Hepatocyte (in vitro differentiated cells): Measurements from ENCODE around the gene RPP14. TPM values are rescaled to one million over a fixed set of nuclear protein-coding genes. Genes with fewer than 3 reads are reported as not detected.
"Not testable (repeated sequence)": the region's sequence is repeated elsewhere in the genome, so short reads cannot be mapped to it uniquely, and the experiment has no call there.

Experiments
- DNase-seq: peaks from one replicate; pipeline ENCODE4 v3.0.0-alpha.2; 2016; ENCODE audit warnings: low spot score
- H2AFZ ChIP-seq: fragments of 200-600 bp; sonication (generic); 2 replicates; pipeline ENCODE4 v1.6.0; 2016; ENCODE audit warnings: antibody characterized with exemption, mild to moderate bottlenecking
- H3K27ac ChIP-seq: fragments of 200-600 bp; sonication (generic); 2 replicates; pipeline ENCODE4 v1.5.1; 2016; ENCODE audit warnings: mild to moderate bottlenecking
- H3K27me3 ChIP-seq: fragments of 200-600 bp; sonication (generic); 2 replicates; pipeline ENCODE4 v1.6.1; 2016
- H3K36me3 ChIP-seq: fragments of 200-600 bp; sonication (generic); replicated peaks from 2 replicates; pipeline ENCODE4 v1.5.1; 2016; ENCODE audit warnings: low read depth; ENCODE audit not compliant: insufficient read depth
- H3K4me1 ChIP-seq: fragments of 200-600 bp; sonication (generic); 2 replicates; pipeline ENCODE4 v1.5.1; 2016; ENCODE audit warnings: mild to moderate bottlenecking, moderate library complexity; ENCODE audit not compliant: insufficient read depth
- H3K4me2 ChIP-seq: fragments of 200-600 bp; sonication (generic); 2 replicates; pipeline ENCODE4 v1.6.0; 2016
- H3K4me3 ChIP-seq: fragments of 200-600 bp; sonication (generic); 2 replicates; pipeline ENCODE4 v1.5.1; 2016; ENCODE audit warnings: mild to moderate bottlenecking
- H3K79me2 ChIP-seq: fragments of 200-600 bp; sonication (generic); 2 replicates; pipeline ENCODE4 v1.6.0; 2017; ENCODE audit warnings: mild to moderate bottlenecking
- H3K9me2 ChIP-seq: fragments of 200-600 bp; sonication (generic); replicated peaks from 2 replicates; pipeline ENCODE4 v1.6.0; 2017; ENCODE audit warnings: mild to moderate bottlenecking; ENCODE audit not compliant: insufficient read depth
- H3K9me3 ChIP-seq: fragments of 200-600 bp; sonication (generic); 2 replicates; pipeline ENCODE4 v1.5.1; 2016; ENCODE audit warnings: low read depth, mild to moderate bottlenecking
- H4K20me1 ChIP-seq: fragments of 200-600 bp; sonication (generic); 2 replicates; pipeline ENCODE4 v1.6.0; 2016; ENCODE audit warnings: mild to moderate bottlenecking; ENCODE audit not compliant: insufficient read depth, poor library complexity, severe bottlenecking
- CTCF ChIP-seq: fragments of 200-600 bp; sonication (generic); IDR thresholded peaks from 2 replicates; pipeline ENCODE4 v1.5.1; 2016; ENCODE audit warnings: antibody characterized with exemption, mild to moderate bottlenecking; ENCODE audit not compliant: poor library complexity
- EZH2 ChIP-seq: fragments of 200-600 bp; sonication (generic); IDR thresholded peaks from 2 replicates; pipeline ENCODE4 v1.6.1; 2016; ENCODE audit warnings: antibody characterized with exemption, mild to moderate bottlenecking, borderline replicate concordance
- EZH2phosphoT487 ChIP-seq: fragments of 200-600 bp; sonication (generic); IDR thresholded peaks from one replicate; pipeline ENCODE4 v1.6.1; 2018; ENCODE audit warnings: antibody characterized with exemption, mild to moderate bottlenecking, low read depth, moderate library complexity; ENCODE audit not compliant: unreplicated experiment, severe bottlenecking
- whole genome bisulfite sequencing: methylation state at CpG from one replicate; pipeline ENCODE4 v1.1.6; 2016; ENCODE audit warnings: low lambda C conversion rate; ENCODE audit errors: missing lambda C conversion rate; 5-methylcytosine and 5-hydroxymethylcytosine counted together
- polyA plus RNA-seq: library from polyadenylated mRNA; unstranded; fragments of >200 nt; fragmentation: Nextera tagmentation; extraction: Ambion mirVana; gene quantifications from 2 replicates; pipeline ENCODE4 v1.2.1, GENCODE V29; 2016
- total RNA-seq: library from RNA; depleted of rRNA; stranded (reverse); fragments of >200 nt; gene quantifications from 2 replicates; pipeline ENCODE4 v1.2.3, GENCODE V29; 2014

RPP14 gene
- total and polyA plus RNA-seq, 2 experiments from 2014 or later: 14.0 to 18.5 TPM

- Histone ChIP-seq H4K20me1 (no peaks in the 10 kb centered on the region), H3K79me2 (no peaks in the 10 kb centered on the region), H2AFZ (no peak overlapping the region), H3K9me3 (no peaks in the 10 kb centered on the region), H3K4me3 (no peak overlapping the region), H3K9me2 (no peaks in the 10 kb centered on the region), H3K4me2 (no peak overlapping the region), H3K27me3 (no peaks in the 10 kb centered on the region), H3K27ac (no peak overlapping the region), H3K4me1 (no peaks in the 10 kb centered on the region), H3K36me3 (no peaks in the 10 kb centered on the region)
- TF ChIP-seq EZH2phosphoT487 (no peak), CTCF (no peak), EZH2 (no peak)
- DNase-seq: no peak
- 90% methylated on average over 4 of the region's 4 CpGs for WGBS
These were observed 17.9 kb upstream of the RPP14 start for GRCh38 chr3:58288011-58288728.

- H3K9me2 ChIP-seq, H3K4me2 ChIP-seq, H3K36me3 ChIP-seq, H3K4me3 ChIP-seq, H4K20me1 ChIP-seq, H3K4me1 ChIP-seq, H2AFZ ChIP-seq, H3K79me2 ChIP-seq, H3K27me3 ChIP-seq, DNase-seq, H3K9me3 ChIP-seq, H3K27ac ChIP-seq: not testable (repeated sequence)
- WGBS: 82% methylated on average over 4 of the region's 4 CpGs
These were observed 17.0 kb upstream of the RPP14 start for GRCh38 chr3:58288964-58289613.

- not testable (repeated sequence) for H4K20me1 ChIP-seq, DNase-seq, H3K4me1 ChIP-seq, H3K9me3 ChIP-seq, H3K4me3 ChIP-seq, H3K79me2 ChIP-seq, H3K36me3 ChIP-seq, H3K27ac ChIP-seq, H3K27me3 ChIP-seq, H3K4me2 ChIP-seq, H3K9me2 ChIP-seq, H2AFZ ChIP-seq
- WGBS: 97% methylated on average over 11 of the region's 33 CpGs
These were observed 15.6 kb upstream of the RPP14 start for GRCh38 chr3:58290446-58290845.

GRCh38 chr3:58291671-58292338 lies 14.2 kb upstream of the RPP14 start:
- H4K20me1 ChIP-seq: no peaks in the 10 kb centered on the region
- H3K9me3 ChIP-seq: no peaks in the 10 kb centered on the region
- no peak for DNase-seq
- no peaks in the 10 kb centered on the region for H3K79me2 ChIP-seq
- H3K4me3 ChIP-seq: no peak overlapping the region
- H3K4me1 ChIP-seq: no peaks in the 10 kb centered on the region
- no peak overlapping the region for H3K4me2 ChIP-seq
- no peaks in the 10 kb centered on the region for H3K27me3 ChIP-seq
- H3K9me2 ChIP-seq: no peaks in the 10 kb centered on the region
- H3K36me3 ChIP-seq: no peaks in the 10 kb centered on the region
- no peak overlapping the region for H3K27ac ChIP-seq
- 85% methylated on average over 9 of the region's 9 CpGs for WGBS
- H2AFZ ChIP-seq: no peak overlapping the region
- TF ChIP-seq EZH2phosphoT487: no peak
- no peak for TF ChIP-seq EZH2
- TF ChIP-seq CTCF: no peak
